ENCODE results near the gene HDAC7.

The HDAC7 gene

GRCh38 chr12:47819896-47820630 is at the start of gene HDAC7:
Gene HDAC7 (minus strand): TSS chr12:47819903. CDS start chr12:47819785, 118 bp downstream.
- peak; percentile 77 for DNase-seq

GRCh38 chr12:47868552-47869031 is 48.9 kb upstream of the HDAC7 start:
- no peak for DNase-seq

GRCh38 chr12:47868041-47868440 is 48.3 kb upstream of the HDAC7 start:
- no peak for DNase-seq

DNA sequence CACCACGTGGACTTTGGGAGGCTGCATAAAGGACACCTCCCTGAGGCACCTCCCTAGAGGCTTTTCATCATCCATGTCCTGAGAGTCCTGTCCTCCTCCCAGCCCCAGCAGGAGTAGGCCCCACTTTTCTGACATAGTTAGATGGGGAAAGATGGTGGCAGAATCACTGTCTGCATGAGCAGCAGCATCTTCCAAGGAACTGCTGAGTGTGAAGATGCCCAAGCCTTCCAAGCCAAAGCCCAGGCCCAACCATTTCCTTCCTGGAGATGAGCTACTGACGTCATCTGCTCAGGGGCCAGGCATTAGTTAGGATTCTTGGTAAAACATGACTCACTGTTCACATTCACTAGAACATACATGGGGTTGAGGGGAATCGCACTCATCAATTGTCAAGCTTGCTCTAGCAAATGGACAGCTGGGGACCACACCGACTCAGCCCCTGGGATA is 47.8 kb upstream of the HDAC7 start:
- peak; percentile 32 for DNase-seq

DNA sequence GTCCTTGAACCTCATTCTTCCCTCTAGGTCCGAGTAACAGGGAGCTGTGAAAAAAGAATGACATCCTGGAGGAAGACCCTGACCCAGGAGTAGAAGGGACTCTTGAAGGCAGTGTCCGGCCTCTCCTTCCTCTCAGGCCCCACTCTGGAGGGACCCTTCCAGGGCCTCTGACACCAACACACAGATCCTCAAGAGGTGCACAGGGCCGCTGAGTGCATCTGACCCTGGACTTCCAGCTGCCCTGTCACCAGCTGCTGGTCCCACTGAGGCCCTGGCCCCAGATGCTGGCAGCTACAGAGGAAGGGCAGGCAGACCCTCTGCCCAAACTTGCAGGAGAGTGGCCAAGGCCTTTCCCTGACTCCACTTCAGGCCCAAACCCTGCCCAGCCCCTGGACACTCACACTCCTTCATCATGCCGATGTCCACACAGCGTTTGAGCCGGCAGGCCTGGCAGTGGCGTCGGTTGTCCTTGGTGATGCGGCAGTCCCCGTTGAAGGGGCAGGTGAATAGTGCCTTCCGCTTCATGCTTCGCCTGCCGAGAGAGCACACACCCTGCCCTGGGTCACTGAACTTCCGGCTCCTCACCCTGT is 45.0 kb upstream of the HDAC7 start:
- DNase-seq, result no peak

DNA sequence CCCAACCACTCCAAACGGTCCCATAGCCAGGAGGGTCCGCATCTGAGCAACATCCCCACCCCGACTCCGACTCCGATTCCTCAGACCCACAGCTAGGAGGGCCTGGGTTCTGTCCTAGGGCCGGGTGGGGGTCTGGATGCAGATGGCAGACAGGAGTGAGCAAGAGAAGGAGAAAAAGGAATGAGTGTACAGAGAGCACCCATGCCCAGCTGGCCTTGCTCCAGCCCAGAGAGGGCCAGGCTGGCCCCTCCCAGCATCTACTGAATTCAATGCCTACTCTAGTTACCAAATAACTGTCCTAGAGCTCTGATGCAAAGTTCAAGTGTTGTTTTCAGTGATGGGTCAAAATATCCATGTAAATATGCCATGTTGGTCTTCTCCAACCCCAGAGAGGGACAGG is 44.3 kb upstream of the HDAC7 start:
- DNase-seq, result no peak

GRCh38 chr12:47863467-47863866 is 43.8 kb upstream of the HDAC7 start:
- DNase-seq, result no peak

- no peak for DNase-seq
These were observed 43.2 kb upstream of the HDAC7 start for GRCh38 chr12:47862881-47863280.

DNA sequence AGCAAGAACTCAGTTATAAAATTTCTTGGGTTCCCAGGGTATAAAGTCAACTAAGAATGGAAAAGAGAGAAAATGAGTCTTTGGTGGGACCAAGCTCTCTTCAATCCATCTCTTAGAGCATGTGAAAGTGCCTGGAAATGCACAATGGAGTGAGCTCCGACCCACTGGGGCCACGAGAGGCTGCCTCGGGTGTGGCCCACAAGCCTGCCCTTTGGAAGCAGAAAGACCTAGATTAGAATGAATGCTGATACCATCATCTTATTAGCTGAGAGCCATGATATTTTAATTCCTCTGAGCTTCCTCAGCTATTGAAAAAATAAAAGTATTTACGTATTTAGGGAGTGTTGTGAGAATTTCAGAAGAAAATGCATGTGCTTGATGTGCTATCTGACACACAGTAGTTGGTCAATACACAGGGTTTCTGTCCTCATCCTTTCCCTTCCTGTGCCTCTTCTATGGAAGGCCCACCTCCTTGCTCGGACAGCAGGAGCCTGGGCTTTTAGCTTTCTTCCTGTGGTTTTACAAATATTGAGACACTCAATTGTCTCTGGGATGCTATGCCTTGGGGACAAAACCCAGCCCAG is 42.6 kb upstream of the HDAC7 start:
- DNase-seq, result no peak

- no peak for DNase-seq
These were observed 41.2 kb upstream of the HDAC7 start for GRCh38 chr12:47860873-47861272.

- DNase-seq, result peak; percentile 52
These were observed 40.7 kb upstream of the HDAC7 start for GRCh38 chr12:47860279-47860841.

DNA sequence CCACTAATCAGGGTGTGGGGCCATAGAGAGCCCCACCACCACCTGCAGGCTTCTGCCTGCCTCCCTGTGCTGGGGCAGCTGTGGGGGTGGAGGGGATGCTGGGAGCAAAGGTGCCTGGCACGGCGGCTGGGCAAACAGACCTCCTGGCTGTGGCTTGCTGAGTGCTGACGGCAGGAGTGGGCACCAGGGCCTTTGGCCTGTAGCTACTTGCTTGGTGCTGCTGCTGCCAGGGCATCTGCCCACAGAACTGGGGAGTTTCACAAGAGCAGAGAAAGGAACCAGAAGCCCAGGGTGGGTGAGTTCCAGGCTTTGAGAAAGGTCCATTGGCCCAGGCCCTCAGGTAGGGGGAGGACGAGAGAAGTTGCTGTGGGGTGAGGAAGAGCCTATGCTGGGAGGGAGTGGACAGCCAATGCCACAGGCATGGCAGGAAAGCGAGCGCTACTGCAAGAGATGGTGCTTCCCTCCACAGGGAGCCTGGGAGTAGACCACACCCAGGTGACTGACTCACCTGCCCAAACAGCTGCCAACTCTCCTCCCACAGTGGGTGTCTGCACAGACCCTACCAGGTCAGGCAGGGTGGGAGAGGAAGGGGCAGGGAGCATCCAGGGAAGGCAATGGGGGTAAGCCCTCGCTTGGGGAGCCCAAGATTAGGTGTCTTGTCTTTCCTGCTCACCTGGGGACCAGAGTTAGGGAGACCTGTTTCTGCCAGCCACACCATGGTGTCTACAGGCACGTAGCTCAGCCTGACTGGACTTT is 39.0 kb upstream of the HDAC7 start:
- DNase-seq, result no peak

DNA sequence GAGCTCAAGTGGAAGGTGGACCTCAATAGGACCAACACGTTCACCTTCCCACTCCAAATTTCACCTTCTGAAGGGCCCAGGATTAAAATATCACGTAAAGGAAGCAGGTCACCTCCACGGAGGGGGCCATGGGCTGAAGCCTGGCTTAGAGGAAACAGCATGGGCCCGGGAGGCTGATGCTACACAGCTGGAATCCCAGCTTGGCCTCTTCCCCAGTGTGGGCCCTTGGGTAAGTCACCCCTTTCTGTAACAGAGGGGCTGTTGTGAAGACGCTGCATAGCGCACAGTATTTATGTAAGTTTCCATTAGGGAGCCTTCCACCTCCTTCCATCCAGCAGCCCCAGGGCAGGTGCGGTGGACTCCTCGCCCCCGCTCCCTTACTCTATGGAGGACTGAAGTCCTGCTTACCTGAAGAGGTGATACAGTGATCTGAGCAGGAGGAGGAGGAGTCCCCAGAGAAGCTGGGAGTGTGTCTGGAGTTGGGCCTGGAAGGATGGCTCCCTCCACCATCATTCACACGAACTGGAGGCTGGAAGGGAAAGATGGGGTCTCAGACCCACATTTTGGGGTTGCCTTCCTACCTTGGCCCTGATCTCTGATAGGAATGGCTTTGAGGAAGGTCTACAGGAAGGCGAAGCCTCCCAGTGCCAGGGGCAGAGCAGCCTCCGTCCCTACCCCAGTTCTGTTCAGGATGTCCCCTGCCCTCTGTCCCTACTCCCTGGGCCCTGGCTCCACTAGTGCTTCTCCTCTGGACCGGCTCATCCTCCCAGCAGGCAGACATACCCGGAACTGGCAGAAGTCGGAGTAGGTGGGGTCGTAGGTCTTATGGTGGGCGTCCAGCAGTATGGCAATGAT is 37.2 kb upstream of the HDAC7 start:
- no peak for DNase-seq

DNA sequence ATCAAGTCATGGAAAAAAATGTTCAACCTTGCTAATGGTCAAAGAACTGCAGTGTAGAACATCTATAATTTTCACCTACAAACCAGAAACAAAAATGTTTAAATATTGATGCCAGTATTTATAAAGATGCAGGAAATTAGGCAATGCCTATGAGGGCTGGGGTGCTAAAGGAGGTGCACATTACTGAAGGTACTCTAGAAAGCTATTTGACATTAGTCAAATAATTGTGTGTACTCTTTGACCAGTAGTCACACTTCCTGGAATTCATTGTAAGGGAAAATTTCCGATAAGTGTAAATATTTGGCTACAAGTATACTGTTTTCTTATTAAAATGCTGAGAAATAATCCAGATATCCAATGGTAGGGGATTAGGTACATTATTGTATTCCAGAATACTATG is 36.4 kb upstream of the HDAC7 start:
- DNase-seq, result no peak

DNA sequence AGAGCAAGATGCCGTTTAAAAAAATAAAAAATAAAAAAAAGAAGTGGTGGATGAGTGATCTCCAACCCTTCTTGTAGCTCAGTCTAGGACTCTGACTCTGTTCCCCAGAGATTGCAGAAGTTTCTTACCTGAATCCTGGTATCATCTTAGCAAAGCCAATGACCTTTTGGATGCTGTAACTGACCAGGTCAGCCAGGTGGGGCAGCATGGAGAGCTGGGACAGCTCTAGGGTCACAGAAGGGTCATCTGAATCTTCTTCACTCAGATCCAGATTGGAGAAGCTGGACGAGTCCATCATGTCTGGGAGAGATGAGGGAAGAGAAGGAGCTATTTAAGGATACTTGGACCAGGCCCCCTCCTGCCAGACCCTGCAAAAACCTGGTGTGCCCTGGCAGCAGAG is 35.8 kb upstream of the HDAC7 start:
- no peak for DNase-seq

DNA sequence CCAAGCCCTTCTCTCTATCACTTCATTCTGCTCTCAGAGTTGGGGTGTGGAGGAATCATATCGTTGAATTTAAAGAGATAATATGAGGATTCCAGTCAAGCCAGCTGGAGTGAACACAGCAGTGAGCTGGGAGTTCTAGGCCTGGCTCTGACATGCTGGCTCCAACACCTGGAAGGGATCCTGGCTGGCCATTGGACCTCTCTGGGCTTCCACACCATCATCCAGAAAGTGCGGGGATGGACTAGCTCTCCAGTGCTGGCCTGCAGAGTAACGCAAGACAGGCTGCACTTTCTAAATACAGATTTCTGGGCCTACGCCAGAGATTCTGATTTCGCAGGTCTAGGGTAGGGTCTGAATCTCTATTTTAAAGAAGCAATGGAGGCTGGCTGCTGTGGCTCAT is 34.8 kb upstream of the HDAC7 start:
- DNase-seq, result no peak

- DNase-seq, result no peak
These were observed 32.4 kb upstream of the HDAC7 start for GRCh38 chr12:47852096-47852571.

DNA sequence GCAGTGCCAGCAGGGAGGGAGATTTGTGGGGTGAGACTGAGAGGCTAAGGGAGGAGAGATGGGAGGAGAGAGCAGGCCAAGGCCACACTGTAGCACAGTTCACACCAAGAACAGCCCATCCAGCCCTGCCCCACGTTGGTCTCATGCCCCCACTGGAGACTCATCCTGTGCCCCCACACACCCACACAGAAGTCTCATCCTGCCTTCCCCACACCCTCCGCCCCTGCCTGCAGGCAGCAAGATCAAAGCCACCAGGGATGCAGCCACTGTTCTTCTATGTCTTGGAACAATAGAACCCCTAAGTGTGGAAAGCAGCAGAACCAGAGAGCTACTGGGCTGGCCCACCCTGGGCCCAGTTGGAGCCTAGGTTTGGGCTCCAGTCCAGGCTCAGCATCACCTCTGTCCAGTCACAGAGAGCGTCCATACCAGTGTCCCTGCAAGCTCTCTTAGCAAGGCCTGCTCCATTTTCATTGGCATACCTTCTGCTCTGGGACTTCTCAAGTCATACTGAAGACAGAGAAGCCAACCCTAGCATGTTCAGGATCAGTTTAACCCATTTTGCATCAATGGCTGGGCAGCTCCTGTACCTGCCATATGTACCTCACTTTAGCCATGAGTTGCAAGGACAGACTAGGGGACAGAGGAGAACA is 31.7 kb upstream of the HDAC7 start:
- DNase-seq, result no peak

GRCh38 chr12:47850153-47851084 is 30.7 kb upstream of the HDAC7 start:
- no peak for DNase-seq

GRCh38 chr12:47849261-47849660 is 29.6 kb upstream of the HDAC7 start:
- DNase-seq, result no peak

Data from stimulated activated CD4-positive, alpha-beta T cell treated with anti-CD3 and anti-CD28 coated beads, Interleukin-4, amount 100 ng/mL, for 24 hours (primary cell).